HCT116 (cell line): Measurements from ENCODE around the gene LINGO1. TPM values are rescaled to one million over a fixed set of nuclear protein-coding genes. Genes with fewer than 3 reads are reported as not detected.

Experiments
- ATAC-seq: fragments of 200-7000 bp; cut with Tn5 transposase; 2 replicates; pipeline ENCODE4 v1.9.1; 2020; ENCODE audit warnings: mild to moderate bottlenecking, moderate library complexity
- BruUV-seq: library from RNA; stranded (reverse); fragments of 400-500 nt; replicated peaks from 2 replicates; lab custom pipeline; 2021; lab: Mats Ljungman, UMichigan
- CTCF ChIA-PET: fragments of 300-600 bp; sonication (Branson Sonifier 250); formaldehyde crosslinking; loops from one replicate; lab custom pipeline; 2021; ENCODE audit warnings: antibody characterized with exemption; lab: Charles Lee
- POLR2A ChIA-PET: fragments of 300-600, 350-600 bp; sonication (Branson Sonifier 250); formaldehyde crosslinking; loops from one replicate; lab custom pipeline; 2021; ENCODE audit warnings: antibody characterized with exemption; lab: Charles Lee
- RAD21 ChIA-PET, 2 experiments: fragments of 300-600 bp; sonication (Branson Sonifier 250); formaldehyde crosslinking; loops; one replicate each; lab custom pipeline; 2023; ENCODE audit warnings: low total read pairs in 2 of 2; ENCODE audit not compliant: uncharacterized antibody in 2 of 2, unreplicated experiment in 2 of 2, low non-redundant PET in 1 of 2; lab: Charles Lee
- DNase-seq: peaks from one replicate; pipeline ENCODE4 v3.0.0-alpha.2; 2010; ENCODE audit warnings: low read depth, low spot score
- H2AFZ ChIP-seq: fragments of 200-600 bp; shearing (Covaris generic), sonication (generic); 2 replicates; pipeline ENCODE4 v1.6.1; 2017; ENCODE audit warnings: low read depth, mixed run types, mixed read lengths, antibody characterized with exemption, low read length; ENCODE audit not compliant: poor library complexity, severe bottlenecking
- H3K27ac ChIP-seq: 2 replicates; pipeline ENCODE4 v1.5.1; 2012; ENCODE audit warnings: low read depth, low read length
- H3K27me3 ChIP-seq: fragments of 200-600 bp; sonication (generic); 2 replicates; pipeline ENCODE4 v1.6.1; 2016; ENCODE audit warnings: mixed run types, low read length, mixed read lengths; ENCODE audit not compliant: insufficient read depth
- H3K36me3 ChIP-seq, 2 experiments: fragments of 200-500 bp in 1 of 2; fragments of 200-600 bp in 1 of 2; sonication (Bioruptor generic) in 1 of 2; sonication (generic) in 1 of 2; 2 replicates each; pipeline versions ENCODE4 v1.5.1 to v1.6.1; 2014 to 2016; ENCODE audit warnings: low read length in 2 of 2, inconsistent platforms in 1 of 2, mixed read lengths in 1 of 2, mixed run types in 1 of 2; ENCODE audit not compliant: insufficient read depth in 2 of 2, control insufficient read depth in 1 of 2
- H3K4me1 ChIP-seq, 2 experiments: fragments of 200-600 bp in 1 of 2; sonication (generic) in 1 of 2; 2 replicates each; pipeline versions ENCODE4 v1.5.1 to v1.6.1; 2012 to 2017; ENCODE audit warnings: low read length in 2 of 2, inconsistent platforms in 1 of 2, mild to moderate bottlenecking in 1 of 2, mixed read lengths in 1 of 2, mixed run types in 1 of 2, moderate library complexity in 1 of 2; ENCODE audit not compliant: insufficient read depth in 2 of 2, control insufficient read depth in 1 of 2
- H3K4me2 ChIP-seq: fragments of 200-600 bp; sonication (generic); 2 replicates; pipeline ENCODE4 v1.6.1; 2017; ENCODE audit warnings: mixed run types, low read length, mixed read lengths
- H3K4me3 ChIP-seq, 2 experiments: fragments of 200-600 bp in 1 of 2; sonication (generic) in 1 of 2; replicated peaks in 1 of 2; 2 replicates each; pipeline ENCODE4 v1.5.1; 2011 to 2016; ENCODE audit warnings: low read length in 2 of 2, control low read depth in 1 of 2, low read depth in 1 of 2, mild to moderate bottlenecking in 1 of 2, mixed read lengths in 1 of 2, mixed run types in 1 of 2
- H3K79me2 ChIP-seq: fragments of 200-600 bp; sonication (generic); 2 replicates; pipeline ENCODE4 v1.6.1; 2017; ENCODE audit warnings: mild to moderate bottlenecking, mixed run types, low read length, moderate library complexity, mixed read lengths; ENCODE audit not compliant: insufficient read depth
- H3K9ac ChIP-seq: fragments of 200-600 bp; sonication (generic); 2 replicates; pipeline ENCODE4 v1.6.1; 2016; ENCODE audit warnings: low read length, mixed read lengths
- H3K9me2 ChIP-seq: fragments of 200-600 bp; sonication (generic), shearing (Covaris generic); 2 replicates; pipeline ENCODE4 v1.6.1; 2017; ENCODE audit warnings: mixed run types, mild to moderate bottlenecking, moderate library complexity; ENCODE audit not compliant: insufficient read depth
- H3K9me3 ChIP-seq, 2 experiments: fragments of 200-500 bp in 1 of 2; fragments of 200-600 bp in 1 of 2; sonication (Bioruptor generic) in 1 of 2; sonication (generic) in 1 of 2; 2 replicates each; pipeline ENCODE4 v1.6.1; 2014 to 2017; ENCODE audit warnings: low read length in 2 of 2, mixed read lengths in 2 of 2, inconsistent platforms in 1 of 2, low read depth in 1 of 2, mild to moderate bottlenecking in 1 of 2, mixed run types in 1 of 2, moderate library complexity in 1 of 2; ENCODE audit not compliant: control insufficient read depth in 1 of 2, insufficient read depth in 1 of 2
- H4K20me1 ChIP-seq: fragments of 200-600 bp; sonication (generic), shearing (Covaris generic); 2 replicates; pipeline ENCODE4 v1.6.1; 2017; ENCODE audit warnings: mixed run types, mild to moderate bottlenecking, moderate library complexity; ENCODE audit not compliant: insufficient read depth
- ATF3 ChIP-seq: IDR thresholded peaks from 2 replicates; pipeline ENCODE4 v1.6.1; 2012
- CBX3 ChIP-seq: IDR thresholded peaks from 2 replicates; pipeline ENCODE4 v1.6.1; 2012; ENCODE audit warnings: low read depth
- CEBPB ChIP-seq: IDR thresholded peaks from 2 replicates; pipeline ENCODE4 v1.6.1; 2012; ENCODE audit warnings: low read depth
- ELF1 ChIP-seq: IDR thresholded peaks from 2 replicates; pipeline ENCODE4 v1.6.1; 2012; ENCODE audit warnings: low read depth, borderline replicate concordance
- EZH2 ChIP-seq: fragments of 200-600 bp; sonication (generic); IDR thresholded peaks from 2 replicates; pipeline ENCODE4 v1.6.1; 2017; ENCODE audit warnings: antibody characterized with exemption, mixed run types
- EZH2phosphoT487 ChIP-seq: fragments of 200-600 bp; IDR thresholded peaks from 2 replicates; pipeline ENCODE4 v1.6.1; 2018; ENCODE audit warnings: antibody characterized with exemption, borderline replicate concordance
- FOSL1 ChIP-seq: IDR thresholded peaks from 2 replicates; pipeline ENCODE4 v1.6.1; 2012; ENCODE audit warnings: low read depth
- JUND ChIP-seq: IDR thresholded peaks from 2 replicates; pipeline ENCODE4 v1.6.1; 2012
- RAD21 ChIP-seq: IDR thresholded peaks from 2 replicates; pipeline ENCODE4 v1.6.1; 2012; ENCODE audit warnings: low read depth, mild to moderate bottlenecking
- SIN3A ChIP-seq: IDR thresholded peaks from 2 replicates; pipeline ENCODE4 v1.6.1; 2012; ENCODE audit warnings: low read depth
- SP1 ChIP-seq: IDR thresholded peaks from 2 replicates; pipeline ENCODE4 v1.6.1; 2012; ENCODE audit warnings: low read depth
- SRF ChIP-seq: IDR thresholded peaks from 2 replicates; pipeline ENCODE4 v1.6.1; 2012; ENCODE audit warnings: low read depth
- TCF7L2 ChIP-seq: IDR thresholded peaks from 2 replicates; pipeline ENCODE4 v1.7.0; 2011; ENCODE audit warnings: borderline replicate concordance, inconsistent platforms; ENCODE audit not compliant: insufficient read depth, insufficient read length; ENCODE audit errors: extremely low read depth
- YY1 ChIP-seq: IDR thresholded peaks from 2 replicates; pipeline ENCODE4 v1.6.1; 2011; ENCODE audit warnings: low read length, low read depth, moderate library complexity, mild to moderate bottlenecking; ENCODE audit not compliant: insufficient replicate concordance; ENCODE audit errors: extremely low read depth
- ZFX ChIP-seq: fragments of 450-650 bp; IDR thresholded peaks from 2 replicates; pipeline ENCODE4 v1.6.1; 2017
- intact Hi-C: fragments of 100-400 bp; cut with micrococcal nuclease; formaldehyde crosslinking; loops from 2 replicates; pipeline ENCODE4 v1.10.0; 2022
- total RNA-seq: library from RNA; stranded (reverse); gene quantifications from one replicate; pipeline ENCODE4 v1.2.1, GENCODE V29; 2021; ENCODE audit not compliant: unreplicated experiment
- TF ChIP-seq, protein P1 (sequence below), 3 experiments: fragments of 200-600 bp in 1 of 3; sonication (generic) in 1 of 3; IDR thresholded peaks in 2 of 3; conservative IDR thresholded peaks in 1 of 3; 2 replicates each; pipeline ENCODE4 v1.5.1; 2012 to 2017; ENCODE audit warnings: low read depth in 2 of 3, low read length in 2 of 3, antibody characterized with exemption in 1 of 3, borderline replicate concordance in 1 of 3, control low read depth in 1 of 3, mild to moderate bottlenecking in 1 of 3, mixed read lengths in 1 of 3, mixed run types in 1 of 3, moderate library complexity in 1 of 3; ENCODE audit not compliant: insufficient read depth in 1 of 3
- TF ChIP-seq, protein P2 (sequence below): IDR thresholded peaks from 2 replicates; pipeline ENCODE4 v1.6.1; 2012; ENCODE audit warnings: low read depth
- TF ChIP-seq, protein P3 (sequence below): IDR thresholded peaks from 2 replicates; pipeline ENCODE4 v1.6.1; 2011; ENCODE audit warnings: mild to moderate bottlenecking, low read length, moderate library complexity; ENCODE audit not compliant: insufficient replicate concordance; ENCODE audit errors: extremely low read depth

The LINGO1 gene
- total RNA-seq, 1 experiment from 2014 or later: 15.6 TPM

DNA sequence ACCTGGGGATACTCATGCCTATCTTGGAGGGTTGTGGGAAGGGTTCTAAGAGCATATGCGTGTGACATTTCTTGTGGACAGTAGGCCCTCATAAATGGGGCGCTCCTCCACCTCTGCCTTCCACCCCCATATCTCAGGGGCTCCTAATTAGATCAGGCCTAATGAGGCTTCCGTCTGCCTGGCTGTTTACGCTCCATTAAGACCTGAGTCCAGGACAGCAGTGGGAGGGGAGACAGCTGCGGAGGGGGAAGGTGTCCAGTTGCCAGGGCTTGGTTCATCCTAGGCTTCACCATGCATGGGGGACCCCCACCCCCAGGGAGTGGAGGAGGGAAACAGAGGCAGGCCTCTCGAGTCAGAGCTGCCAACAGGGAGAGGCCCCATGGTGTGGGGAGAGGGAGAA lies 9.3 kb upstream of the LINGO1 start:
- no peaks in the 10 kb centered on the region for H3K79me2 ChIP-seq
- ChIA-PET CTCF (interaction anchor here (1.1 to 1.3 kb wide), 2 partner anchors 9 to 24 kb away, joined by 3 to 4 read pairs; partner anchors contain the start of gene LINGO1), RAD21 (no interaction called here), POLR2A (no interaction called here)
- H2AFZ ChIP-seq: no peak overlapping the region
- H3K4me1 ChIP-seq: peaks cover 0 to 13% of the 10 kb centered on the region in 2 experiments; a peak in 2 of 4 replicates
- H3K27ac ChIP-seq: no peak overlapping the region
- no peak overlapping the region for H3K4me3 ChIP-seq
- no peak overlapping the region for H3K4me2 ChIP-seq
- H3K9me3 ChIP-seq: no peaks in the 10 kb centered on the region
- H3K27me3 ChIP-seq: no peaks in the 10 kb centered on the region; the same call in 1 of the 2 replicates
- H3K9me2 ChIP-seq: no peaks in the 10 kb centered on the region
- no TSS peak for BruUV-seq
- H4K20me1 ChIP-seq: no peaks in the 10 kb centered on the region
- TF ChIP-seq ELF1: no peak
- TF ChIP-seq, protein P1, sequence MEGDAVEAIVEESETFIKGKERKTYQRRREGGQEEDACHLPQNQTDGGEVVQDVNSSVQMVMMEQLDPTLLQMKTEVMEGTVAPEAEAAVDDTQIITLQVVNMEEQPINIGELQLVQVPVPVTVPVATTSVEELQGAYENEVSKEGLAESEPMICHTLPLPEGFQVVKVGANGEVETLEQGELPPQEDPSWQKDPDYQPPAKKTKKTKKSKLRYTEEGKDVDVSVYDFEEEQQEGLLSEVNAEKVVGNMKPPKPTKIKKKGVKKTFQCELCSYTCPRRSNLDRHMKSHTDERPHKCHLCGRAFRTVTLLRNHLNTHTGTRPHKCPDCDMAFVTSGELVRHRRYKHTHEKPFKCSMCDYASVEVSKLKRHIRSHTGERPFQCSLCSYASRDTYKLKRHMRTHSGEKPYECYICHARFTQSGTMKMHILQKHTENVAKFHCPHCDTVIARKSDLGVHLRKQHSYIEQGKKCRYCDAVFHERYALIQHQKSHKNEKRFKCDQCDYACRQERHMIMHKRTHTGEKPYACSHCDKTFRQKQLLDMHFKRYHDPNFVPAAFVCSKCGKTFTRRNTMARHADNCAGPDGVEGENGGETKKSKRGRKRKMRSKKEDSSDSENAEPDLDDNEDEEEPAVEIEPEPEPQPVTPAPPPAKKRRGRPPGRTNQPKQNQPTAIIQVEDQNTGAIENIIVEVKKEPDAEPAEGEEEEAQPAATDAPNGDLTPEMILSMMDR (IDR thresholded peaks at IDR 0.05 in 2 of 3, conservative IDR thresholded peaks at IDR 0.05 in 1 of 3; ENCODE audit: borderline replicate concordance in 1 of 3, insufficient read depth in 1 of 3, low read depth in 2 of 3, low read length in 2 of 3): no peak
- TF ChIP-seq EZH2phosphoT487: no peak
- TF ChIP-seq SP1: no peak
- TF ChIP-seq RAD21: no peak
- TF ChIP-seq EZH2: no peak
- no peak for TF ChIP-seq SIN3A
- no peak for TF ChIP-seq SRF
- TF ChIP-seq ZFX: no peak
- no peak for TF ChIP-seq FOSL1
- TF ChIP-seq YY1: no peak
- TF ChIP-seq TCF7L2: no peak
- TF ChIP-seq JUND: no peak
- no peak for TF ChIP-seq ATF3
- TF ChIP-seq, protein P2, sequence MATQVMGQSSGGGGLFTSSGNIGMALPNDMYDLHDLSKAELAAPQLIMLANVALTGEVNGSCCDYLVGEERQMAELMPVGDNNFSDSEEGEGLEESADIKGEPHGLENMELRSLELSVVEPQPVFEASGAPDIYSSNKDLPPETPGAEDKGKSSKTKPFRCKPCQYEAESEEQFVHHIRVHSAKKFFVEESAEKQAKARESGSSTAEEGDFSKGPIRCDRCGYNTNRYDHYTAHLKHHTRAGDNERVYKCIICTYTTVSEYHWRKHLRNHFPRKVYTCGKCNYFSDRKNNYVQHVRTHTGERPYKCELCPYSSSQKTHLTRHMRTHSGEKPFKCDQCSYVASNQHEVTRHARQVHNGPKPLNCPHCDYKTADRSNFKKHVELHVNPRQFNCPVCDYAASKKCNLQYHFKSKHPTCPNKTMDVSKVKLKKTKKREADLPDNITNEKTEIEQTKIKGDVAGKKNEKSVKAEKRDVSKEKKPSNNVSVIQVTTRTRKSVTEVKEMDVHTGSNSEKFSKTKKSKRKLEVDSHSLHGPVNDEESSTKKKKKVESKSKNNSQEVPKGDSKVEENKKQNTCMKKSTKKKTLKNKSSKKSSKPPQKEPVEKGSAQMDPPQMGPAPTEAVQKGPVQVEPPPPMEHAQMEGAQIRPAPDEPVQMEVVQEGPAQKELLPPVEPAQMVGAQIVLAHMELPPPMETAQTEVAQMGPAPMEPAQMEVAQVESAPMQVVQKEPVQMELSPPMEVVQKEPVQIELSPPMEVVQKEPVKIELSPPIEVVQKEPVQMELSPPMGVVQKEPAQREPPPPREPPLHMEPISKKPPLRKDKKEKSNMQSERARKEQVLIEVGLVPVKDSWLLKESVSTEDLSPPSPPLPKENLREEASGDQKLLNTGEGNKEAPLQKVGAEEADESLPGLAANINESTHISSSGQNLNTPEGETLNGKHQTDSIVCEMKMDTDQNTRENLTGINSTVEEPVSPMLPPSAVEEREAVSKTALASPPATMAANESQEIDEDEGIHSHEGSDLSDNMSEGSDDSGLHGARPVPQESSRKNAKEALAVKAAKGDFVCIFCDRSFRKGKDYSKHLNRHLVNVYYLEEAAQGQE: no peak
- no peak for TF ChIP-seq CEBPB
- TF ChIP-seq CBX3: no peak
- TF ChIP-seq, protein P3, sequence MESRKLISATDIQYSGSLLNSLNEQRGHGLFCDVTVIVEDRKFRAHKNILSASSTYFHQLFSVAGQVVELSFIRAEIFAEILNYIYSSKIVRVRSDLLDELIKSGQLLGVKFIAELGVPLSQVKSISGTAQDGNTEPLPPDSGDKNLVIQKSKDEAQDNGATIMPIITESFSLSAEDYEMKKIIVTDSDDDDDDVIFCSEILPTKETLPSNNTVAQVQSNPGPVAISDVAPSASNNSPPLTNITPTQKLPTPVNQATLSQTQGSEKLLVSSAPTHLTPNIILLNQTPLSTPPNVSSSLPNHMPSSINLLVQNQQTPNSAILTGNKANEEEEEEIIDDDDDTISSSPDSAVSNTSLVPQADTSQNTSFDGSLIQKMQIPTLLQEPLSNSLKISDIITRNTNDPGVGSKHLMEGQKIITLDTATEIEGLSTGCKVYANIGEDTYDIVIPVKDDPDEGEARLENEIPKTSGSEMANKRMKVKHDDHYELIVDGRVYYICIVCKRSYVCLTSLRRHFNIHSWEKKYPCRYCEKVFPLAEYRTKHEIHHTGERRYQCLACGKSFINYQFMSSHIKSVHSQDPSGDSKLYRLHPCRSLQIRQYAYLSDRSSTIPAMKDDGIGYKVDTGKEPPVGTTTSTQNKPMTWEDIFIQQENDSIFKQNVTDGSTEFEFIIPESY: no peak
- ATAC-seq (no peak), DNase-seq (no peak)
- H3K9ac ChIP-seq: no peak overlapping the region
- H3K36me3 ChIP-seq: no peaks in the 10 kb centered on the region
- intact Hi-C loops: no loop called here
